GM21367 (cell line): ENCODE data around the gene IL11.

Experiments
- ATAC-seq: cut with Tn5 transposase; IDR thresholded peaks from one replicate; pipeline ENCODE4 v1.9.1; 2021; ENCODE audit not compliant: unreplicated experiment

IL11 gene

DNA sequence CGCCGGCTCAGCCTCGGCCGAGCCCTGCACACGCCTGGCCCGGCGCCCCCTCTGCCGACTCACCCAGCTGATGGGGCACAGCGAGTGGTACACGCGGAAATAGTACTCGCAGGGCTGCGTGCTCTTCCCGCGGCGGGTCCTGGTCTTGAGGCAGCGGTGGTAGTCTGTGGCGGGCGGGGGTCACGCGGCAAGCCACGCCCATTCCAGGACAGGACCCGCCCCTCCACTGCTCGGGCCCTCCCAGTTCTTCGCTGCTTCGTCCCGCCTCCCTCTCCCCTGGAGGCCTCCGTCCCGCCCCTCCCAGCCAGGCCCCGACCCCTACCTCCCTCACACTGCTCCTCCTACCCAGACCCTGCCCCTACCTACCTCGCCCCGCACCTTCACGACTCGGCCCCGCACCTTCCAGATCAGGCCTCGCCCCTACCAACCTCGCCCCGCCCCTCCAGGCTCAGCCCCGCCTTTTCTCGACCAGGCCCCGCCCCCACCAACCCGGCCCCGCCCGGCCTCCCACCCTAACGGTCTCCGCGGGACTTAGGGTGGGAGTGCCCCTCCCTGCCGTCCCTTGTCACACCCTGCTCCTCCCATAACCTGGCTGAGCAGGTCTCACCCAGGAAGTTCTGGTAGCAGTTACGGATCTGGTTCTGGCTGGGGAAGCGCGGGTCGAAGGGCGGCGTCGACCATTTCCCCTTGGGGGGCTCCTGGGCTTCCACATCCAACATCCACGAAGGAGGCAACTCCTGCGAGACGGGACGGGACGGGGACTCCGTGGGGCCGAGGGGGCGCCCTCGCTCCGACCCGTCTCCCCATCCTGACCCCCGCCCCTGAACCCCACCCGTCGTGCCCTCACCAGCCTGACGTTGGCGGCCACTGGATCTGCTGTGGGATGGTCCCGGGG is 16.2 kb downstream of the IL11 start:
- ATAC-seq, result no peak

DNA sequence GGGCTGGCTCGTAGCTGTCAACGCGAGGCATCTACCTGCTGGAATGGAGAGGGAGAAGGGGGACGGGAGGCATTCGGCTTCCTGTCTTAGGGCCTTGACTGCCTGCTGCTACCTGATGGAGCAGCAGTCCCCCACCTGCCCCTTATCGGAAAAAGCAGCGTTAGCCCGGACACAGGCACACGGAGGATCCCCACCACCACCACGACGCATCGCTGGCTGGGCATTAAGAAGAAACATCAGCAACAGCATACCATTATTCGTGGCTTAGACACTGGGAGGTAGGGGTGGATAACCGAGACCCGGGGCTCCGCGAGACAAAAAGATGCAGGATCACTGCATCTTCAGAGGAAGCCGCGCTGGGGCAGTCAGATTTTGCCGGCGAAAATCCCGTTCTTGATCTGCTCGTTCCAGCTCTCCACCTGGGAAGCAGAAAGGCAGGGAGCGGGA is 16.9 kb downstream of the IL11 start:
- ATAC-seq, result no peak

DNA sequence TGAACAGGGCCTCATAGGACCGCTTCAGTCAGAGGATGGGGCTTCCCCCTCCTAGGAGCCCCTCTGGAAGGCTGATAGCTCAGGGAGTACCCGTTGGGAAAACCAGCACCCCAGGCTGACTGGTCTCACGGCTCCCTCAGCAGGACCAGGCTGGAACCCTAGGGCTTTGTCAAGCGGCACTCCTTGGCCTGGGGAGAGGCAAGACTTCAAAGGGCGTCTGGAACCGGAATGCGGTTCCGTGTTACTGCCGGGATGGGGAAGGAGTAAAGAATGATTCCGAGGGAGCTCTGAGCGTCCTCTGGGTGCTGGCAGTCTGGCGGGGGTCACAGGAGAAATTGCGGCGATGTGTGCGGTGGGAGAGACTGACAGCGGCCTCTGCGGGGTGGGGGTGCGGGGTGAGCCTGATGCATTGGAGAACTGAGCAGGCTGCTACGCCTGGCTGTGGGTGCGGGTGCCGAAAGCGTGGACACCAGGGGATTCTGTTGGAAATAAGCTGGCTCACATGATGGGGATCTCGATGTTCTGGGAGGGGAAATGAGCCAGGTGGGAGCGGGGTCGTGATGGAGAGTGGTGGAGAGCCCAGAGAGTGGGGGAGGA is 17.6 kb downstream of the IL11 start:
- ATAC-seq, result no peak

DNA sequence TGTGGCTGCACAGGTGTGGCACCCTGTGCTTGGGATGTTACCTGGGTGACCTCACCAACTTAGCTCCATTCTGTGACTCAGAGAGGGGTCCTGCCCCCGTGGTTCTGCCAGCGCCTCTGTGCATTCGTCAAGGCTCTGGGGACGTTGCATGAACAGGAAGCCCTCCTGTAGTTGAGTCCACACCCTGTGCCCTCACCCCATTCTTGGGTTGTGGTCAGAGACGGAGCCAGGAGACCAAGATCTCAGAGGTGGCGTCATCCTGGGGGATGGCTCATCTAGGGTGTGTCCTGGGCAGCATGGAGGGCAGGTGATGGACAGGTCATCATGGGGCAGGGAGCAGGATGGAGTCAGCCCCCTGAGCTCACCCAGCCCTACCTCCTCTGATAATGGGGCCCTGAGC is 18.2 kb downstream of the IL11 start:
- ATAC-seq, result no peak

DNA sequence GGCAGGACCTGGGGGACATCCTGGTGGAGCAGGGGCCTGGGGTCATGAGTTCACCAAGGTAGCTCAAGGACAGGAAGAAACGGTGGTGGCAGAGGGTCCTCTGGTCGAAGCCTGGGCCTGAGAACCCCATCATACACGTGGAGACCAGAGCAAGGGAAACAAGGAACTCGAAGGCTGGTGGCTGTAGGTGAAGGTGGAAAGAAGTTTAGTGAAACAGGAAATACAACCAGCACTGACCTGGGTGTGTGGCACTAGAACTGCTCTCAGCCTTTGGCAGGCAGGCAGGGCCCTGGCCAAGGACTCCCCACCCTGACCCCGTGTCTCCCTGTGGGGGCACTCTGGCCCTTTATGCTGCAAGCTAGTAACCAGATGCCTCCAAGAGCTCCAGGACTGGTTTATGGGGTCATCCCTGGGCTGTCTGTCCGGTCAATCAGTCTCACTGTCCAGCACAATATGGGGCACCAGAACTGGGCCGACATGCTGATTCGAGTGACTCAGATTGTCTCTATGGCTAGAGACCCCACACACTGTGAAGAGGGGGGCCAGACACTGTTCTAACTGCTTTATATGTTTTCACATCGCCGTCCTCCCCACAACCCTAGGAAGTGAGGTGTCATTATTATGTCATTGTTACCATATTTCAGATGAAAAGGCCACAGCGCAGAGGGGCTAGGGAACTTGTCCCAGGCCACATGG is 19.5 kb downstream of the IL11 start:
- ATAC-seq, result no peak

DNA sequence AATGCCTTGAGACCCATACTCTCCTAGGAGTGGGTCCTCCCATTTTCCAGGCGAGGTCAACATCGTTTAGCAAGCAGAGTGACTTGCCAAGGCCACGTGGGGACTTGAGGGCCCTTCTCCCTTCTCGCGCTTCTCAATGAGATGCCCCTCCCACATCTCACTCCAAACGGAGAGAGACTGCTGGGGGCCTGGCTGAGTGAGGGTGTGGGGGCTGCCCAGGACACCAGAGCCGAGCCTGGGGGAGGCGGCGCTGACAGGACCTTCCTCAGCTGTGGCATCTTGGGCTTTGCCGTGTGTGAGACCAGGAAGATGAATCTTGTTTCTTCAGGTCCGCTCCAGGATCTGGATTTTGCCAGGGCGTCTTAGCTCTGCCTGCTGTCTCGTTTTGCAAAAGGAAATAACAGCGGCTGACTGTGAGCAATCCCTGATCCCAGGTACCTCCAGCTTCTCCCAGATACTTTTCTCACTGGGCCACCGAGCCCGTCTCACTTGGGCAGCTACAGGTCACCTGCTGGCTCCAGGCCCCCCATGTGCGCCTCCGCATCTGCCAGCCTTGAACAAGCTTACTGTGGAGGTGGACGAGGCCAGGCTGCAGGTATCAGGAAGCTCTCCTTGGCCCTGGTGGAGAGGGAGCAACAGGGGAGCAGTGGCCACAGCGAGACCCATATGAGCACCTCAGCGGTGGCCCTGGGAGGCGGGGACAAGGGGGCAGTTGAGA is 21.8 kb downstream of the IL11 start:
- no peak for ATAC-seq

DNA sequence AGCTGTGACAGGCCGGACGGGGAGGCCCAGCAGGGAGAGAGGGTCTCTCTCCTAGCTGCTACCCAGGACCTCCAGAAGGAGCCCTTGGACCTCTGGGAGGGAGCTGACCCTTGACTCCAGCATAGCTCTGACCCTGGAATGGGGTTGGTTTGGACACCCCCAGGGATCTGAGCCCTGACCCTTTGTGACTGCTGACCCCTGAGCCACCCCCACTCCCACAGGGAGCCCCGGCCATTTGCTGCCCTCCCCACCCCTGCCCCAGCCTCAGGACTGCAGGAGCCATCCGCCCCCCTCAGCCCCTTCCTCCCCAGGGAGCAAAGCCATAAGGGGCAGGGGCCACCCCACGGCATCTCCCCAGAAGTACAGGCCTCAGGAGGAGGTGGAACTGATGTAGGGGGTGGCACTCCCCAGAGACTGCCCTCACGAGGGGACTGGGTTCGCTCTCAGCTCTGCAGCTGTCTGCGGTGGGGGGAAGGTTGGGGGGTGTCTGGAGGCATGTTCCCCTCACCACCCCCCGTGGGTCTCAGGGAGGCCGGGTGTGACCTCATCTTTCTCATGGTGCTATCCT is 22.7 kb downstream of the IL11 start:
- ATAC-seq, result no peak

DNA sequence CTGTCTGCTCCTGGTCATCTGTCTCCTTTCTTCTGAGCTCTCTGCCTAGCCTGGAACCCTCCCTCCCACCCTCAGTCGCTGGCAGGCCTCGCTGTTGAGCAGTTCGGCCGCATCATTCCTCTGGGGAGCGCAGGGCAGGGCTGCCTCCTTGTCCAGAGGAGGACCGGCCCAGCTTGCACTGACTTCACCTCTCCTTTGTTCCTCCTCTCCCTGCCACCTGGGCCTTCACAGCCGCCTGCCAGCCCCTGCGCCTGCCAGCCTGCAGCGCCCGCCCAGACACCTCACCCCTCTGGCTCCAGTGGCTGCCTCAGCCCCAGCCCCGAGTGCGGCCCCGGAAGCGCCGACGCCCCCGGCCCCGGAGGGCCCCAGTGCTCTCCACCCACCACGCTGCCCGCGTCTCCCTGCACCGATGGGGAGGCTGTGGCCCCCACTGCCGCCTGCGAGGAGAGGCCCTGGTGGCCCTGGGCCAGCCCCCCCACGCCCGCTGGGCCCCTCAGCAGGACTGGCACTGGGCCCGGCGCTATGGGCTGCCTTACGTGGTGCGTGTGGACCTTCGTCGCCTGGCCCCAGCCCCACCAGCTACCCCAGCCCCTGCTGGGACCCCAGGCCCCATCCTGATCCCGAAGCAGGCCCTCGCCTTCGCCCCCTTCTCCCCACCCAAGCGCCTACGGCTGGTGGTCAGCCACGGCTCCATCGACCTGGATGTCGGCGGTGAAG is 23.4 kb downstream of the IL11 start:
- ATAC-seq, result no peak

DNA sequence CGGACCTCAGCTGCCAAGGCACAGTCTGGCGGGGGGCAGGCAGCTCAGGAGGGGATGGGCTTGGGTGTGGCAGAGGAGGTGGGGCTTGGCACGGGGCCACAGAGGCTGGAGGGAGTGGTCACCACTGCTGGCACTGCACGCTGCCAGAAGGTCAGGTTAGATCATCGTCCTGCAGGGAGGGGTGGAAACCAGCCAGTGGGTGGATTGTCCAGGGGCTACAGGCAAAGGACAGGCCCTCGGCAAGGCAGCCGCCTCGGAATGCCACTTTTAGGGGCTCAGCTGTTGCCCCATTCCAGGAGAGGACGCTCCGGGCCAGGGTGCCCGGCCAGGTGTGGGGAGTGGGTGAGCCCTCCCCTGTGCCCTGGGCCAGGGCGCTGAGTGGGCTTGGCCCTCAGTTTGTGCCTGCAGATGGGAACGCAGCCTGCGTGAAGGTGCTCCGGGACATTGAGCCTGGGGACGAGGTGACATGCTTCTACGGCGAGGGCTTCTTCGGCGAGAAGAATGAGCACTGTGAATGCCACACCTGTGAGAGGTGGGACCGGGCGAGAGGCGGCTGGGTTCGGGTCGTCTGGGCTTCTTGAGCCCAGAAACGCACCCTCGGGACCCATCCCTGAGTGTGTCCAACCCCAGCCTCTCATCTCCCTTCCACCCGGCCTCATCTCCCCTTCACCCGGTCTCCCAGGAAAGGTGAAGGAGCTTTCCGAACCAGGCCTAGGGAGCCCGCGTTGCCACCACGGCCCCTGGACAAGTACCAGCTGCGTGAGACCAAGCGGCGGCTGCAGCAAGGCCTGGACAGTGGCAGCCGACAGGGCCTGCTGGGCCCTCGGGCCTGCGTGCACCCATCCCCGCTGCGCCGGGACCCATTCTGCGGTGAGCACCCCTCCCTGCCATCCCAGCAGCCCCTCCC is 24.2 kb downstream of the IL11 start:
- ATAC-seq, result no peak

DNA sequence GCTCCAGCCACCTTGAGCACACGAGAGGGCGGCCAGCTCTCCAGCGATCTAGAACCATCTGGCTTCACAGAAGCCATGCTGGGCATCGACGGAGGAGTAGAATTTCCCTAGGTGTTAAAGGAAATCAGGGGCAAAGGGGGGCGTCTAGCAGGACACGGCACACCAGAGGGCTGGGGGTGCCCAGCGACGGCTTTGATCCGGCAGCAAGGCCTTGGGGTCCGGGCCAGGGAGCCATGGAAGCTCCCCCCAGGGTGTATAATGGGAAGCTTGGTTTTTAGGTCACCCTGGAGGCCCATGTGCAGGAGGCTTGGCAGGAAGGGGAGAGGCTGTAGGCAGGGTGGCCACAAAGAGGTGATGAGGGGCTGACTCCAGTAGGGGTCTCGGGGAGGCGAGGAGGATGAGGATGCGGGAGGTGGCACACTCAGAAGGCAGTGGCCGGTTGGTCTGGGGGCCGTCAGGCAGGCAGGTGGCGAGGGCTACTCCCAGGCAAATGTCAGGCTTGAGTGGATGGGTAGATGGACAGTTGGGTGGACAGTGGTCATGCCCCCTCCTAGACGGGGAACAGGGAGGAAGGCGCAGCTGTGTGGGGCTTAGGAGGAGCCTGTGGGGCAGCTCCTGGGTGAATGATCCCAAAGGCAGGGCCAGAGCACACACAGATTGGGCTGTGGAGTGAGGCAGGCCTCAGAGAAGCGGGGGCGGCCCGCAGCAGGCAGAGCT is 25.0 kb downstream of the IL11 start:
- no peak for ATAC-seq

DNA sequence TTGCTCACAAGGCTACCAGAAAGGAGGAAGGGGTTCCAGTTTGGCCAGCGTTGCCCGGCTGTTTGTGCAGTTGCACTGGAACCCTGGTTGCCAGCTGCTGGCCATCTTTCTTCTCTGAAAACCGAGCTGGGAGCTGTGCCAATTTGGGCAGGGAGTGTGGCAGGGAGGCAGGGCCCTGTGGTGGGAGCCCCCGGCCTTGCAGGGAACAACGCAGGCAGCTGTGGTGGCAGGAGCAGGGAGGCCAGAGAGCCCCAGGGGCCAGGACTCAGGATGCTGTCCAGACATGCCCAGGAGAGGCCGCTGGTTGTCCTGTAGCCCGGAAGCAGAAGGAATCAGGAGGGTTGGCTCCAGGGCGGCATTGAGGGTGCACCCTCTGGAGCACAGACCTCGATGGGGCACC is 25.8 kb downstream of the IL11 start:
- ATAC-seq, result no peak

DNA sequence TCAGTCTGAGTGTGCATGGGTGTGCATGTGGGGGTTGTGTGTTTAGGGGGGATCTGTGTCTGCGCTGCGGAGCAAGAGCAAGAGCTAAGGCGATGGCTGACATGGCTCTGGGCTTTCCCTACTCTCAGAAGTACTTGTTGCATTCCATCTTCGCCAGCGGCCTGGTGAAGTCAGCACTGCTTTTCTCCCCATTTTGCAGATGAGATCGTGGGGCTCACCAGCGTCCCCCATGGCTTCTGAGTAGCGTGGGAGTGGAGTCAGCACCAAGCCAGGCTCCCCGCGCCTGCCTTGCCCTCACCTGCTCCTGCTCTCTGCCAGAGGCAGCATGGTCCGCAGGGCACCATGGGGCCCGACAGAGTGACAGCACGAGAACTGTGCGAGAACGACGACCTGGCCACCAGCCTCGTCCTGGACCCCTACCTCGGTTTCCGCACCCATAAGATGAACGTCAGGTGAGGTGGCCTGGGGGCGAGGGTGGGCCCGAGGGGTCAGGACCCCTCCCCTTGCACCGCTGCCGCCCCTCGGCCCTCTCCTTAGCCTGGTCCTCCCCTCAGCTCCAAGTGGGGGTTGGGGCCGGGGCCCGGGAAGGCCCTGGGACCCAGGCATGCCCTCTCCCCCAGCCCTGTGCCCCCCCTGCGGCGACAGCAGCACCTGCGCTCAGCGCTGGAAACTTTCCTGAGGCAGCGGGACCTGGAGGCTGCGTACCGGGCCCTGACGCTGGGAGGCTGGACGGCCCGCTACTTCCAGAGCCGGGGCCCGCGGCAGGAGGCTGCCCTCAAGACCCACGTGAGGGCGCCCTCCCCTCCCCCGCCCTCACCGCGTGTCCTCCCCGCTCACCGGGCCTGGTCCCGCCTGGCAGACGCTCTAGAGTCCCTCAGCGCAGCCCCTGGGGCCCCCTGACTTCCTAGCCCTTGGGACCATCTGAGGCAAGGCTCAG is 28.4 kb downstream of the IL11 start:
- ATAC-seq, result no peak

DNA sequence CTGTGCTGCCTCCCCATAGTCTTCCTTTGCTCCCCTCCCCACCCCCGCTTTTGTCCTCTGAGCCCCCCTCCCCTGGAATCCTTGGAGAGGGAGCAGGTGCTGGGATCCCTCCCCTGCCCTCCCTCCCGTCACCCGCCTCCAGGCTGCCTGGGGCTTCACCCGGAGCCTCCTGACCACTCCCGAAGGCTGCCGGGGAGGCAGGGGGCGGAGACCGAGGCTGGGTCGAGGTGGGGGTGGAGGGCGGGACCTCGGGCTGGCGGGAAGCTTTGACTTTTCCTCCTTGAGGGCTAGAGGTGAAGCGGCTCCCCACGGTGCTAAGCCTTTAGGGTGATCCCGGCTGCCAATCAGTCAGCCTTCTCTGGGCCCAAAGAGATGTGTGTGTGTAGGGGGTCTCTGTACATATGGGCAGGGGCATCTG is 29.1 kb downstream of the IL11 start:
- ATAC-seq, result no peak

DNA sequence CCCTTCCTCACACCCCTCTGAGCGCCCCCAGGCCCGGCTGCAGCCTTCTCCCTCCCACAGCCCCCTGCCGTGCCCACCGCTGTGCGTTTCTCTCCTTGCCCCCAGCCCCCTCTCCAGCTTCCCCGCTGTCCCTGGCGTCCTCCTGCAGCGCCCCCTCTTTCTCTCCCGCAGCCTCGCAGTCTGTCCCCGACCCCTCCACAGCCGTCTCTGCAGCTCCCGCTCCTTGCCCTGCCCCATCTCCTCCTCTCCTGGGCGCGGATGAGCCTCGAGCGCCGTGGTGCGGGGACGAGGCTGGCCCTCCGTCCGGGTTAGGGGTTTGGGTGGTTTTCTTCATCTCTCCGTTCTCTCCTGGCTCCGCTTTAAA is 29.5 kb downstream of the IL11 start:
- ATAC-seq, result no peak

DNA sequence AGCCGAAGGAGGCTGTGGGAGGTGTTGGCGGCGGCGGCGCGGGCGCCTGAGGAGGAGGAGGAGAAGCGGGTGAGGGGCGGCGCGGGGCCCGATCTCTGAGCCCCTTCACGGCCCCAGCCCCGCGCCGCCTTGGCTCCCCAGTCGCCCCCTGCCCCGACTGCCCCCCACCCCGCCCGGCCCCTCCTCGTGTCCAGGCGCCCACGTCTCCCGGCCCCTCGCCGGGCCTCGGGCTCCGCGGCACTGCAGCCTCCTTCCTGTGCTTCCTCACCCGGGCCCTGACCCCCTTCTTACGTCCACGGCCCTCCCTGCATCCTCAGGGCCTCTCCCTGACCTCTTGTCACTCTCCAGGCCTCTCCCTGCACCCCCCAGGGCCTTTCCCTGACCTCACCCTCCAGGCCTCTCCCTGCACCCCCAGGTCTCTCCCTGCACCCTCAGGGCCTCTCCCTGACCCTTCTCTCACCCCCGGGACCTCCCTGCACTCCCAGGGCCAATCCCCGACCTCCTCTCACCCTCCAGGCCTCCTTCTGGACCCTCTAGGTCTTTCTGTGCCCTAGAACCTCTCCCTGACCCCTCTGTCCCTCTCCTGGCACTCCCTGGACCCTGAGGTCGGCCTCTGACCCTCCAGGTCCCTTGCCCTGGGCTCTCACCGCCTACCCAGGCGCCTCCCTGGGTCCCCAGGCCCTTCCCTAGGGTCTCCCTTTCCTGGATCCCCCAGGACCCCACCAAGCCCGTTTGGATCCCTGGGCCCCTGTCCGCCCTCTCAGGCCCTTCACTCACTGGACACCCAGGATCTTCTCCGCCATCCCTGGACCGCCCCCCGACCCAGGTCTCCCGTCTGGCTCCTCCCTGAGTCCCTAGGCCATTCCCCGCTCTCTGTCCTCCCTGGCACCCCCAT is 30.1 kb downstream of the IL11 start:
- ATAC-seq, result no peak

DNA sequence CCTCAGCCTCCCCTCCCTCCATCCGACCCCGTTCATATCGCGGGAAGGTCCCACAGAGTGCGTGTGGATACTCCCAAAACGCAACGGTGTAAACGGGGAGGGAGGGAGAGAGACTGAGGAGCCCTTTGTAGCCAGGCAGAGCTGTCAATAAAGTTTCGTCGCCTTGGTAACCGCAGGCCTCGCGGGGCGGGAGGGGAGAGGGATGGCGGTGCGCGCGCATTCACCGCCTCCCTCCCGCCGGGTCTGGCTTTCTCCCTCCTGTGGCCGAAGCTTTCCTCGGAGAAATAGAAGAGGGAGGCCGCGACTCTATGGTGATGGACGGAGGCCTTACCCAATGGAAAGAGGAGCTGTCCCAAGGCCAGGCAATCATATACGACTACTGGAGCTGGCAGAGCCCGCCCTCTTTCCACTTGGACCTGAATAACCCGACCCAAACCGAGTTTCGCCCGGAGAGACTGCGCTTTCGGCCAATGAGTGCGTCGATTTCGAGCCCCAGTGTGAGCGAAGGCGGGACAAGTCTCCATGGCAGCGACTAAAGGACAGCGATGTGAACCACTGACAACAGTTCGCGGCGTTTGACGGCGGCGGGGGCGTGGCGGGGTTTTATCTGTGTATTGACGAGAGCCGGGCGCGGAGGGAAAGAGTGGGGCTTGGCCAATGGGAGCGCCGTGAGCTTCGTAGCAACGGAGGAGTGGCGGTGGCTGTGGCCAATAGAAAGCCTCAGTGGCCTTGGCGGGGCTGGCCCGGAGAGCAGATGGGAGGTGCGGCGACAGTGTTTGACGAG is 31.0 kb downstream of the IL11 start, which contains the start of gene KMT5C:
Gene KMT5C (plus strand): TSS at position 772 of the 784 bp plus-strand sequence. CDS start 2,061 bp downstream, outside the sequence.
- peak; percentile 74 for ATAC-seq
